Renal pelvis (tissue), 4 donors: ENCODE data around the gene SCN8A. TPM values are rescaled to one million over a fixed set of nuclear protein-coding genes. Genes with fewer than 3 reads are reported as not detected.

Experiments used
- DNase-seq: peaks from one replicate; pipeline ENCODE4 v3.0.0-alpha.2; 2013
- polyA plus RNA-seq, 3 donors: library from polyadenylated mRNA; unstranded; fragments of 120-200 nt; gene quantifications; one replicate each; pipeline ENCODE4 v1.2.1, GENCODE V29; 2013; ENCODE audit not compliant: insufficient read length in 3 of 3

The SCN8A gene
- polyA plus RNA-seq, 3 donors, result 1.6 to 2.6 (median 2.5) TPM

GRCh38 chr12:51851413-51852124 lies 260.5 kb downstream of the SCN8A start:
- DNase-seq, result no peak

- DNase-seq, result no peak
Observed at GRCh38 chr12:51852404-51853137, 261.5 kb downstream of the SCN8A start.

GRCh38 chr12:51855586-51856428 lies 264.8 kb downstream of the SCN8A start:
- no peak for DNase-seq

GRCh38 chr12:51860986-51861385 lies 270.0 kb downstream of the SCN8A start:
- DNase-seq, result no peak

Other genes starting within 250 kb of the SCN8A start
- not detected for gene CELA1, start 244.6 kb upstream of the SCN8A start, polyA plus RNA-seq
- 1 to 10 TPM; 4.5 to 6.6 (median 6.6) TPM for gene GALNT6, start 199.8 kb upstream of the SCN8A start, polyA plus RNA-seq
- 1 to 10 TPM; 2.8 to 5.2 (median 4.3) TPM for gene SLC4A8, start 166.4 kb upstream of the SCN8A start, polyA plus RNA-seq